AML-193 (cell line): ENCODE data around the gene UBASH3A.

ENCODE experiments used
- DNase-seq, 2 experiments: peaks; one replicate each; lab custom pipeline; 2025; lab: John Stamatoyannopoulos, UW

UBASH3A gene

DNA sequence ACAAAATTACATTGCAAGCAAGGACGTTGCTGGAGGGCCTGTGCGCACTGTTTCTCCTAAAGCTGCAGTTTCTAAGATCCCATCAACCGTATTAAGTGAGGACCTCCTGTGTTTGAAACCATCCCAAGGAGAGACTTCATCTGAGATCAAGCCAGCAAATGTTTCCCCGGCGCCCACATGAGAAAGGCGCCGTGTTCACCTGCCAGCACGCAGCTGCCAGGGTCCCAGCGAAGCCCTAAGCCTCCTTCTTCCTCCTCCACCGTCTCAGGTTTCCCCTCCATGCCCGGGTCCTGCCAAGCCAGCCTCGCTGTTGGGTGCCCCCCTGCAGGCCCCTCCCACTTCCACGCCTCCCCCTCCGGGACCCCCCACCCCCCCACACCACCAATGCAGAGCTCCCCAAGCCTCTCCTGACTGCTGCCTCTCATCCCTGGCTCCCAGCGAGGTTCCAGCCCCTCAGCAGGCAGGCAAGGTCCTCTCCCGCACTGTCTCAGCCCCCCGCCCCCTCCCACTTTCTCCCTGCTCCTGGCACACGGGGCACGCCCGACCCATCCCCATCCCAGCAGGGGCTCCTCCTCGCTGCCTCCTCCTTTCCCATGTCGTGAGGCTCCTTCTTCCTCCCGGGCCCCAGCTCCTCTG, 28.7 kb upstream of the UBASH3A start:
- DNase-seq, result no peak

- DNase-seq, result no peak
Observed at GRCh38 chr21:42375506-42375905, 28.2 kb upstream of the UBASH3A start.

GRCh38 chr21:42375966-42376337, 27.8 kb upstream of the UBASH3A start:
- no peak for DNase-seq

- peak; percentile 2 to 8 for DNase-seq
Observed at GRCh38 chr21:42376338-42376982, 27.2 kb upstream of the UBASH3A start.

DNA sequence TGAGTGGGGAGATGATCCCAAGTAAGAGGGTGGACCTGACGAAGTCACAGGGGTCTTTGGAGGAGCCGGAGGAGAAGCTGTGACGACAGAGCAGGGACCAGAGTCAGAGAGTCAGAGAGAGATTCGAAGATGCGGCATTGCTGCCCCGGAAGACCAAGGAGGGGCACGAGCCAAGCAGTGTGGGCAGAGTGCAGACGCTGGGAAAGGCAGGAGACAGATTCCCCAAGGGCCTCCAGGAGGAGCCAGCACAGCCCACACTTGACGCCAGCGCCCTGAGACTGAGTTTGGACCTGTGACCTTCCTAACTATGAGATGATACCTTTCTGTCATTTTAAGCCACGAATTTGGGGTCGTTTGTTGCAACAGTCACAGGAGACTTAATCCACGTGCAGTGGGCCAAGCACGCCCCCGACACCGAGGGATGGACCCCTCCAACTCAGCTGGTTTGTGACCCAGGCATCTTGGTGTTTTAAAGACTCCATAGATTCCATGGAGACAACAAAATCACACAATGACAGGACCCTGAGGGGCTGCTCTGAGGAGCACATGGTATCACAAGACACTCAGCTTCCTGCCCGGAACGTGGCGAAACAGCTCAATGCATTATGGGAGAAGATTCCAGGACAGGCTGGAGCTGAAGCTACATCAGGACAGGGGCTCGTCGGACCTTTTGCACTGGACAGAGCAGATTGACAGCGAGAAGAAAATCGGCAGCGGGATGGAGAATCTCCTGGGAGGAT, 26.3 kb upstream of the UBASH3A start:
- no peak for DNase-seq

- no peak for DNase-seq
Observed at GRCh38 chr21:42377951-42378340, 25.8 kb upstream of the UBASH3A start.

DNA sequence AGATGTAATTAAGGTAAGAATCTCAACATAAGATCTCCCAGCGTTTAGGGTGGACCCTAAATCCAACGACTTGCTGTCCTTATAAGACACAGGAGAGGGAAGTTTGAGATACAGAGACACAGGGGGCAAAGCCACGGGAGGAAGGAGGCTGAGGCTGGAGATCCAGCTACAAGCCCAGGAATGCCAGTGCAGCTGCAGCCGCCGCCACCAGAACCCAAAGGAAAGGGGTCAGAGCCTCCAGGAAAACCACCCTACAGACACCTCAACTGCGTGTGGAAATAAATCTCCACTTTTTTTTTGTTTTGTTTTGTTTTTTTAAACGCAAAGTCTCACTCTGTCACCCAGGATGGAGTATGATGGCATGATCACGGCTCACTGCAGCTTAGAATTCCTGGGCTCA, 25.3 kb upstream of the UBASH3A start:
- DNase-seq, result no peak

- peak in 1 of 2 experiments; percentile 5 for DNase-seq
Observed at GRCh38 chr21:42379426-42380215, 24.1 kb upstream of the UBASH3A start.

GRCh38 chr21:42381347-42381984, 22.2 kb upstream of the UBASH3A start:
- DNase-seq, result peak; percentile 55 to 64

DNA sequence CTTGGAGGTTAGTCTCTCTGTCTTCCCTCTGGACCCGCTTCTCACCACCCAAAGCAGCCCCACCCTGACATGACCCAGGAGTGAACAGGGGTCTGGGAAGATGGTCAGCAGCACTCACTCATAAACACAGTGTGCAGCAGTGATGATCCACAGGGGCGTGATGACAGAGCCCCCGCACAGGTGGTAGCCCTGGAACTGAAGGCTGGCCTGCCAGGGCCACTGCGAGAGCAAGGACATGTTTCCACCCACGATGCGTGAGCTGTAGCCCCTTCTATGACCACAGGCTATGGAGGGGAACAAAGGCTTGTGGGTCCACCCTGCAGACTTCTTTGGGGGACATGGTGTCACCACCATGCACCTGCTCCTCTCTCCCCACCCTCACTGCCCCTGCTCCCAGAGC, 20.8 kb upstream of the UBASH3A start:
- no peak for DNase-seq

DNA sequence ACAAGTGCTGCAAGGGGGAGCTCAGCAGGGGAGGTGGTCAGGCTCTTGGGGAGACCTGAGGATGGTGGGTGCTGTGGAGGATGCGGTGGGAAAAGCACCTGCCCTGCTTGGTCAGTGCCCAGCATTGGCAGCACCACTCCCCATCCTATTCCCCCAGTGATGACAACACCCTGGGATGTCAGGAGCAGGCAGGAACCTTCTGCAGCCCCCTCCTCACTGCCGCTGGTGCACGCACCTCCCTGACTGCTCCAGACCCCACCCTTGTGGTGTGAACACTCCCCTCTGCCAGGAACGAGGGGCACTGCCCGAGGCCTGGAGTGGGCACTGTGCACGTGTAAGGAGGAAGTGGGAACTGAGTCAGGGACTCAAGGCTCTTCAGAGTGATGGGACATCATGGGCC, 20.4 kb upstream of the UBASH3A start:
- DNase-seq, result no peak

GRCh38 chr21:42384156-42384945, 19.4 kb upstream of the UBASH3A start:
- DNase-seq, result no peak

- peak in 1 of 2 experiments; percentile 7 for DNase-seq
Observed at GRCh38 chr21:42384989-42385388, 18.7 kb upstream of the UBASH3A start.

DNA sequence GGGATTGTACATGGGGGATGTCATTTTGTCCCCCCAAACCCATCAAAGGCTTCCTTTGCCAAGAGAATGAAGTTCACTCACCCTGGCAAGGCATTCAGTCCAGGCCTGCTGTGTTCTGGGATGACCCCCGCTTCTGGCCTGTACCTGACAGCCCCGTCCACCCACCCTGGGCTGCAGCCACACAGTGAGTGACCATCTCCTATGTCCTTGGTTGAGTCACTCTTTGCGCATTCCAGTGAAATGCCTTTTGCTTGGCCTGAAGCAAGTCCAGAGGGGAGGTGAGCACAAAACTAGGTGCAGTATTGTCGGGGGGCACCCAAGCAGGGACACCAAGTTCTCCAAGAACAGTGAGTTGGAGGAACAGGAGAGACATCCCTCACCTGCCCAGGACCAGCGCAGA, 18.1 kb upstream of the UBASH3A start:
- no peak for DNase-seq

GRCh38 chr21:42386034-42386591, 17.6 kb upstream of the UBASH3A start:
- no peak for DNase-seq

DNA sequence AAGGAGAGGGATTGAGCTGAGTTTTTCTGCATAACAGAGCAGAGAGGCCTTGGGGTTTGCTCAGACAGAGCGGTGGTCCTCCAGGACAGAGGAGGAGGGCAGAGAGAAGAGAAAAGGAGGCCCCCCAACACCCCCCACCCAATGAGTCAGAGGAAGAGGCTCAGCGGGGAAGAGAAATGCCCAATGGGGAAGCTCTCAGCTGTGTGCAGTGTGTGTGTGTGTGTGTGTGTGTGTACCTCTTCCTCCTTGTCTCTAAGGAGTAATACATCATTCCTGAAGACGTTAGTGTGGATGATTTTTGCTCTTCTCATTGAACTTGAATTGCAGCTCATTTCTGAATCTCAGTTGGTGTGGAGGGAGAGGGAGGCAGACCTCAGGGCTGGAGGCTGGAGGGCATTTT, 16.5 kb upstream of the UBASH3A start:
- no peak for DNase-seq

DNA sequence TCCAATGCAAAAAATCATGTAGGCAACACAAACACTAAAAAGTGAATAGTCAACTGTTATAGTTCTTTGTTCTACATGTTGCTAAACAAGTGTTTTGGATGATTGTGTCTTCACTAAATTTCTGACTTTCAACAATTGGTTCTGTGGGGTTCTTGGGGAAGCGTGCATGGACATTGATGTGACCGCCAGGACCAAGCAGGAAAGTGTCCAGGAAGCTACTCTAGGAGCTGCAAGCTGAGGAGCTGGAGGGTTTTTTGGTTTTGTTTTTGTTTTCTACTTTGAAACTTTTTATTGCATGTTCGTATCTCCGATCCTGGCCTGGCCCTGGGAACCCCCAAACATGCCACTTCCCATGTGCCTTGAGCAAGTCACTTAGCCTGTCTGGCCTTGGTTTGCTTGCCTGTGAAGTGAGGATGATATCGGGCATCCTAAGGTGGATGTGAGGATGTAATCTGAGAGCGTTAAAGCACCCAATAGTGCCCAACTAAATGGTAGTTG, 15.8 kb upstream of the UBASH3A start:
- DNase-seq, result no peak

- no peak for DNase-seq
Observed at GRCh38 chr21:42388740-42389448, 14.8 kb upstream of the UBASH3A start.

GRCh38 chr21:42389449-42389835, 14.3 kb upstream of the UBASH3A start:
- no peak for DNase-seq

GRCh38 chr21:42390193-42390592, 13.5 kb upstream of the UBASH3A start:
- no peak for DNase-seq
